ENCODE measurements around the gene CXXC5. TPM values are rescaled to one million over a fixed set of nuclear protein-coding genes. Genes with fewer than 3 reads are reported as not detected.

Gene CXXC5
- total RNA-seq, 1 experiment from 2014 or later, result 97.2 TPM

GRCh38 chr5:139680368-139681111 is 32.4 kb downstream of the CXXC5 start:
- H3K27me3 Mint-ChIP-seq (ENCODE audit: low read depth), result no peaks in the 10 kb centered on the region
- peaks cover 51% of the 10 kb centered on the region for H3K4me1 Mint-ChIP-seq
- no peak for TF ChIP-seq ZNF281 (CRISPR knock-in tag; IDR thresholded peaks at IDR 0.05)
- no peak for TF ChIP-seq NR3C1 (CRISPR knock-in tag; conservative IDR thresholded peaks at IDR 0.05; ENCODE audit: low read depth)
- TF ChIP-seq ELF4 (CRISPR knock-in tag; IDR thresholded peaks at IDR 0.05; ENCODE audit: low read depth), result no peak
- no peak for TF ChIP-seq CREM (CRISPR knock-in tag; IDR thresholded peaks at IDR 0.05)
- TF ChIP-seq MAX (CRISPR knock-in tag; IDR thresholded peaks at IDR 0.05), result no peak
- no peak for TF ChIP-seq ATF2 (CRISPR knock-in tag; IDR thresholded peaks at IDR 0.05; ENCODE audit: borderline replicate concordance, low read depth)
- TF ChIP-seq ZNF263 (CRISPR knock-in tag; IDR thresholded peaks at IDR 0.05; ENCODE audit: low read depth), result no peak
- no peak for TF ChIP-seq GRHL2 (CRISPR knock-in tag; IDR thresholded peaks at IDR 0.05; ENCODE audit: insufficient replicate concordance, severe bottlenecking)
- no peak for TF ChIP-seq NR2C2 (CRISPR knock-in tag; IDR thresholded peaks at IDR 0.05)
- TF ChIP-seq NR1H2 (CRISPR knock-in tag; IDR thresholded peaks at IDR 0.05), result no peak
- no peak for TF ChIP-seq NFATC4 (CRISPR knock-in tag; IDR thresholded peaks at IDR 0.05)
- TF ChIP-seq PRDM15 (CRISPR knock-in tag; IDR thresholded peaks at IDR 0.05), result no peak
- TF ChIP-seq PRRX2 (CRISPR knock-in tag; IDR thresholded peaks at IDR 0.05), result no peak
- no peak for TF ChIP-seq KAT7 (CRISPR knock-in tag; IDR thresholded peaks at IDR 0.05; ENCODE audit: borderline replicate concordance)
- TF ChIP-seq CBFB (CRISPR knock-in tag; IDR thresholded peaks at IDR 0.05; ENCODE audit: low read depth), result no peak
- TF ChIP-seq RORB (CRISPR knock-in tag; IDR thresholded peaks at IDR 0.05), result no peak
- no peak for TF ChIP-seq CDX4 (CRISPR knock-in tag; IDR thresholded peaks at IDR 0.05; ENCODE audit: borderline replicate concordance)
- TF ChIP-seq ATF6 (CRISPR knock-in tag; IDR thresholded peaks at IDR 0.05), result no peak
- no peak for TF ChIP-seq JUN (CRISPR knock-in tag; IDR thresholded peaks at IDR 0.05)
- TF ChIP-seq ETV6 (CRISPR knock-in tag; IDR thresholded peaks at IDR 0.05), result no peak
- POLR2A ChIA-PET, result no interaction called here
- H3K27ac Mint-ChIP-seq, result no peak overlapping the region
- no peaks in the 10 kb centered on the region for H3K9me3 Mint-ChIP-seq
- no peak overlapping the region for H3K4me3 Mint-ChIP-seq
- ATAC-seq, result no peak
- DNase-seq (ENCODE audit: low spot score), result no peak
- CTCF ChIA-PET, result no interaction called here
- H3K36me3 Mint-ChIP-seq, result peaks cover 26% of the 10 kb centered on the region
